OCI-LY1 (cell line): ENCODE data around the gene CGB7.
"Not testable (repeated sequence)": the region's sequence is repeated elsewhere in the genome, so short reads cannot be mapped to it uniquely, and the experiment has no call there.

Experiments used
- EZH2 ChIP-seq: fragments of 200-600 bp; sonication (generic), shearing (Covaris generic); IDR thresholded peaks from 2 replicates; pipeline ENCODE4 v1.8.0; 2017; ENCODE audit warnings: borderline replicate concordance, mixed run types, mild to moderate bottlenecking, antibody characterized with exemption, low read length, moderate library complexity, mixed read lengths
- TF ChIP-seq, protein P1 (sequence below): fragments of 200-600 bp; sonication (generic), shearing (Covaris generic); IDR thresholded peaks from 2 replicates; pipeline ENCODE4 v1.5.1; 2017; ENCODE audit warnings: mild to moderate bottlenecking, antibody characterized with exemption, low read length, moderate library complexity, mixed read lengths

- TF ChIP-seq, protein P1, sequence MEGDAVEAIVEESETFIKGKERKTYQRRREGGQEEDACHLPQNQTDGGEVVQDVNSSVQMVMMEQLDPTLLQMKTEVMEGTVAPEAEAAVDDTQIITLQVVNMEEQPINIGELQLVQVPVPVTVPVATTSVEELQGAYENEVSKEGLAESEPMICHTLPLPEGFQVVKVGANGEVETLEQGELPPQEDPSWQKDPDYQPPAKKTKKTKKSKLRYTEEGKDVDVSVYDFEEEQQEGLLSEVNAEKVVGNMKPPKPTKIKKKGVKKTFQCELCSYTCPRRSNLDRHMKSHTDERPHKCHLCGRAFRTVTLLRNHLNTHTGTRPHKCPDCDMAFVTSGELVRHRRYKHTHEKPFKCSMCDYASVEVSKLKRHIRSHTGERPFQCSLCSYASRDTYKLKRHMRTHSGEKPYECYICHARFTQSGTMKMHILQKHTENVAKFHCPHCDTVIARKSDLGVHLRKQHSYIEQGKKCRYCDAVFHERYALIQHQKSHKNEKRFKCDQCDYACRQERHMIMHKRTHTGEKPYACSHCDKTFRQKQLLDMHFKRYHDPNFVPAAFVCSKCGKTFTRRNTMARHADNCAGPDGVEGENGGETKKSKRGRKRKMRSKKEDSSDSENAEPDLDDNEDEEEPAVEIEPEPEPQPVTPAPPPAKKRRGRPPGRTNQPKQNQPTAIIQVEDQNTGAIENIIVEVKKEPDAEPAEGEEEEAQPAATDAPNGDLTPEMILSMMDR: not testable (repeated sequence)
- not testable (repeated sequence) for TF ChIP-seq EZH2
Measured at GRCh38 chr19:49024233-49024632, 33.3 kb downstream of the CGB7 start, which contains the start of gene CGB3.
